Ecto neural progenitor cell (in vitro differentiated cells): Measurements from ENCODE around the gene RCL1.
"Not testable (repeated sequence)": the region's sequence is repeated elsewhere in the genome, so short reads cannot be mapped to it uniquely, and the experiment has no call there.

Experiments used
- DNase-seq: peaks from one replicate; pipeline ENCODE4 v3.0.0-alpha.2; 2018; ENCODE audit warnings: low spot score

The RCL1 gene

DNA sequence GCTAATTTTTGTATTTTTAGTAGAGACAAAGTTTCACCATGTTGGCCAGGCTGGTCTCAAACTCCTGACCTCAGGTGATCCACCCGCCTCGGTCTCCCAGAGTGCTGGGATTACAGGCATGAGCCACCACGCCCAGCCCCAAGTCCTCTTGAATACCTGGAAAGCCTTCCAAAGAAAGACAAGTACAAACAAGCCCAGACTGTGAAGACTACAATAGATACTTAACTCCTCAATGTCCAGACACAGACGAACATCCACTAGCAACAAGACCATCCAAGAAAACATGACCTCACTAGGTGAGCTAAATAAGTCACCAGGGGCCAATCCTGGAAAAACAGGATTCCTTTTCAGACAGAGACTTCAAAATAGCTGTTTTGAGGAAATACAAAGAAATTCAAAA lies 9.6 kb upstream of the RCL1 start:
- DNase-seq = not testable (repeated sequence)

- DNase-seq = no peak
Measured at GRCh38 chr9:4784403-4784802, 8.3 kb upstream of the RCL1 start.

DNA sequence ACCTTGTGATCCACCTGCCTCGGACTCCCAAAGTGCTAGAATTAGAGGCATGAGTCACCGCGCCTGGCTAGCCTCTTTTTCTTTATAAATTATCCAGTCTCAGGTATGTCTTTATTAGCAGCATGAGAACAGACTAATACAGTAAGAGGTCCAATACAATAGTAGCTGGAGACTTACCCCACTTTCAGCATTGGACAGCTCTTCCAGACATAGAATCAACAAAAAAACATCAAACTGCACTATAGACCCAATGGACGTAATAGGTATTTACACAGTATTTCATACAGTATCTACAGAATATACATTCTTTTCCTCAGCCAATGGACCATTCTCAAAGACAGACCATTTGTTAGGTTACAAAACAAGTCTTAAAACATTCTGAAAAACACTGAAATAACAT lies 6.1 kb upstream of the RCL1 start:
- no peak for DNase-seq

DNA sequence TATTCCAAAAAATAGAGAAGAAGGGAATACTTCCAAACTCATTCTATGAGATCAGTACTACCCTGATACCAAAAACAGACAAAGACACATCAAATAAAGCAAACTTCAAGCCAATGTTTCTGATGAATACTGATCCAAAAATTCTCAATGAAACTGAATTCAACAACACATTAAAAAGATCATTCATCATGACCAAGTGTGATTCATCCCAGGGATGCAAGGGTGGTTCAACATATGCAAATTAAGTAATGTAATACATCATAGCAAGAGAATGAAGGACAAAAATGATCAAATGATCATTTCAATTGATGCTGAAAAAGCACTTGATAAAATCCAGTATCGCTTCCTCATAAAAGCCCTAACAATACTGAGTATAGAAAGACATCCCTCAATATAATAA lies 4.9 kb upstream of the RCL1 start:
- no peak for DNase-seq

GRCh38 chr9:4788703-4789102 lies 4.0 kb upstream of the RCL1 start:
- no peak for DNase-seq

DNA sequence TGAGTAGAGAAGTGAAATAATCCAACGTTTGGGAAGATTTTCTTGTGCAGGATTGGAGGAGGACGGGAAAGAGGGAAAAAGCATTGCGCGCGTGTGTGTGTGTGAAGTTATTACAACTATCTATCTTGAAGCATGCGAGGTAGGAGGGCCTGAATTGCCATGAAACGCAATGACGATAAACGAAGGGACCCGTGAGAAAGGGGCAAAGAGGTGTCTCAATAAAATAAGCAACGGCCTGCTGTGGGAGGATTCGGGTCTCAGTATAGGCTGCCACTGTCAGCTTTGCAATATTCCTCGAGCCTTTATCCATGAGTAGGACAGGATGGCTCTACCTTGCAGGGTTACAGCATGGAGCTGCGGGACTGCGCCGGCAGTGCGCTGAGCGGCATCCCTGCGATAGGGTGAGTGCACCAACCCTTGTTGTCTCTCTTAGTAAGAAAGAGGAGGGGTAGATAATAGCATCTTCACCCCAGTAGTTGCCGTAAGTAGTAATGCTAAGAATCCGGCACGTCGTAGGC lies 631 bp upstream of the RCL1 start:
- no peak for DNase-seq

DNA sequence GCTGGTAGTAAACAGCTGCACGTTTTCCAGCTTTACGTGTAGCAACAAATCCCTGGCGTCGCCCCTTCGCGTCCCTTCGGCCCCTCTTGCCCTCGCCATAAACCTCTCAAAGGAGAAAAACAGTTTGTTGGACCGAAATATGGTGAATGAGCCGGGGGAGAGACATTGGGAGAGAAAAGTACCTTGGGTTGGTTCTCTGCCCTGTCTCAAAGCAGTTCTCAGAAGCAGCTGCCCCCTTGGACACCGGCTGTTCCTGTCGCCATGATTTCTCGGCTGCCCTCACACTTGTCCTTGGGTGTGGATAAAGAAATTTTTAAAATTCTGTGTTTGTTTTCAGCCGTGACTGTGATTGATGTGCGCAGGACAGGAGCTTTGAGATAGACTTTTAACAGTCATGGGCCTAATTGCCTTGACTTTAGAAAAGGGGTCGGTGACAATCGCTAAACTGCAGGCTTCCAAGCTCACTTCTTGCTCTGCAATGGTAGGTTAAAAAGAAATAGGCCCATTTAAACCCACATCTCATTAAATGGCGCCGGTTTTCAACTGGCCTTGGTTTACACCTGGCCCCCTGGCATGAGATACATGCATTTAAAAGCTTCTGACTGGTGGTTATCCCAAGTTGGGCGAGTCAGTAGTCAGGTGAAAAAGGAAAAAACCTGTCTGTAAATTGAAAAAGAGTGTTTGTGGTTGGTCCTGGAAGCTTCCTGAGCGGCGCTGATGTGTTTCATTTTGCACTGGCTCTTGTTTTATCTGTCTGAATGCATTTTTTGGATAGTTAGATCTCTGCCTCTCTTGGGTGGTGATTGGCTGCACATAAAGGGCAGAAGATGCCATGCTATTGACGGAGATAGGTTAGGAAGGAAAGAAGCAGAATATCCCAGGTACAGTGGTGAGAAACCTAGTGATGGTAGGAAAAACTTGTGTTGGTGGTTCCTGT lies 983 bp downstream of the RCL1 start:
- no peak for DNase-seq

DNA sequence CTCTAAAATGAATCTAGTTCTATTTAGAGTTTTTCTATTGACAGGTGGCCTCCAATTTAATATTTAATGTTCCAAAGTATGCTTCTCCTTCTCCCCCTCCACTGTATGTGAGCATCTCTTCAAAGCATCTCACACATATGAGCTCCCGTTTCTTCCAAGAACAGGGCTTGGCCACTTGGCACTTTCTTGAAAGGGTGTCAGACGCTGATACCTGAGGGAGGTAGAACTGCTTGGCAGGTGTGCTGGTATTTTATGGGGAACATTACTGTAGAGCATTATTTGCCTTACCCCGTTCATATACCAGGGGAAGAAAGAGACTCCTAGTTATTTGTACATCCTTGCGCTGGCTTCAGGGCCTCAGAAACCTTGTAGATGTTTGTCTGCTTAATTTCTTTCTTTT lies 1.9 kb downstream of the RCL1 start:
- no peak for DNase-seq

DNA sequence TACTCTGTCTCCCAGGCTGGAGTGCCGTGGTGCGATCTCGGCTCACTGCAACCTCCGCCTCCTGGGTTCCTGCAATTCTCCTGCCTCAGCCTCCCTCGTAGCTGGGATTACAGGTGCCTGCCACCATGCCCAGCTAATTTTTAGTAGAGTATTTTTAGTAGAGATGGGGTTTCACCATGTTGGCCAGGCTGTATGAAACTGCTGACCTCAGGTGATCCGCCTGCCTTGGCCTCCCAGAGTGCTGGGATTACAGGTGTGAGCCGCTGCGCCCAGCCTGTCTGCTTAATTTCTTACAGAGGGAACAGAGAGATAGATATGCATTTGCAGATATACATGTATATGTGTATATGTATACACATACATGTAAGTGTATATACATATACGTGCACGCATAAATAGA lies 2.4 kb downstream of the RCL1 start:
- not testable (repeated sequence) for DNase-seq

DNA sequence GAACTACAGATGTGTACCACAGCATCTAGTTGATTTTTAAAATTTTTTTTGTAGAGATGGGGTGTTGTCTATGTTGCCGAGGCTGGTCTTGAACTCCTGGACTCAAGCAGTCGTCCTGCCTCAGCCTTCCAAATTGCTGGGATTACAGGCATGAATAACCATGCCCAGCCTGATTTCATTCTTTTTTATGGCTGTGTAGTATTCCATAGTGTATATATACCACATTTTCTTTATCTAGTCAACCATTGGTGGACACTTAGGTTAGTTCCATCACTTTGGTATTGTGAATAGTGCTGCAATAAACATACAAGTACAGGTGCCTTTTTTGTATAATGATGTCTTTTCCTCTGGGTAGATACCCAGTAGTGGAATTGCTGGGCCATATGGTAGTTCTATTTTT lies 3.8 kb downstream of the RCL1 start:
- no peak for DNase-seq

GRCh38 chr9:4796988-4797853 lies 4.5 kb downstream of the RCL1 start:
- DNase-seq = no peak

GRCh38 chr9:4797854-4798150 lies 5.1 kb downstream of the RCL1 start:
- no peak for DNase-seq

GRCh38 chr9:4798281-4799032 lies 5.7 kb downstream of the RCL1 start:
- DNase-seq = no peak

GRCh38 chr9:4799033-4799430 lies 6.3 kb downstream of the RCL1 start:
- DNase-seq = no peak

- no peak for DNase-seq
Measured at GRCh38 chr9:4799775-4800174, 7.0 kb downstream of the RCL1 start.

DNA sequence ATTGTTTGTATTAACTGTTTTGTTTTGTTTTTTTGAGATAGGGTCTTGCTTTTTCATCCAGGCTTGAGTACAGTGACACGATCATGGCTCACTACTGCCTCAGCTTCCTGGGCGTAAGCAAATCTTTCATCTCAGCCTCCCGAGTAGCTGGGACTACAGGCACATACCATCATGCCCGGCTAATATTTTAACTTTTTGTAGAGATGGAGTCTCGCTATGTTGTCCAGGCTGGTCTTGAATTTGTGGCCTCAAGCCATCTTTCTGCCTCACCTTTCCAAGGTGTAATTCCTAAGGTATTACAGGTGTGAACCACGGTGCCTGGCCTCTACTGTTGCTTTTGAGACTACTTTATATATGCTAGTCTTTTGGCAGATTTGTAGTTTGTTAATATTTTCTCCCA lies 8.4 kb downstream of the RCL1 start:
- no peak for DNase-seq

- DNase-seq = no peak
Measured at GRCh38 chr9:4803670-4804530, 11.2 kb downstream of the RCL1 start.

GRCh38 chr9:4804531-4805016 lies 11.8 kb downstream of the RCL1 start:
- no peak for DNase-seq

- DNase-seq = no peak
Measured at GRCh38 chr9:4805191-4805918, 12.6 kb downstream of the RCL1 start.

DNA sequence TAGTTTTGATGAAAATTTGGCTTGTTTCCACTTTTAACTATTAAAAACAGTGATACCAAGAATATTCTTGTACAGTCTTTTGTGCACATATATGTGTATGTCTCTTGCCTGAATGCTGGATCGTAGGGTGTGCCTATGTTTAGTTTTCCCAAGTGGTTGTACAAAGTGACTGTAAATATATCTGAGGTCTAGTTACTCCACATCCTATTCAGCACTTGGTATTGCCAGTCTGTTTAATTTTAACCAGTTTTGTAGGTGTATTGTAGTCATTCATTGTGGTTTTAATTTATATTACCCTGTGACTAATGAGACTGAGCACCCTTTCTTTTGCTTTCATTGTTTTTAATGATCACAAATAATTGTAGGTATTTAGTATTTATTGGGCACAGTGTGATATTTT lies 17.8 kb downstream of the RCL1 start:
- DNase-seq = no peak

DNA sequence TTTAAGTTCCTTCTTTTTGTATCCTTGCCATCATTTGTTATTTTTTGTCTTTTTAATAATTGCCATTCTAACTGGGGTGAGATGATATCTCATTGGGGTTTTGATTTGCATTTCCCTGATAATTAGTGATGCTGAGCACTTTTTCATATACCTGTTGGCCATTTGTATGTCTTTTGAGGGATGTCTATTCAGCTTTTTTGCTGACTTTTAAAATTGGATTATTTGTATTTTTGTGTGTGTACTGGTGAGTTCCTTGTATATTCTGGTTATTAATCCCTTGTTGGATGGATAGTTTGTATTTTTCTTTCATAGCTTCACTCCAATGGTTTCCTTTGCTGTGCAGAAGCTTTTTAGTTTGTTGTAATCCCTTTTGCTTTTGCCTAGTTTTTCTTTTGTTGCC lies 19.1 kb downstream of the RCL1 start:
- no peak for DNase-seq
